ENCODE data around the gene CKAP2L. TPM values are rescaled to one million over a fixed set of nuclear protein-coding genes. Genes with fewer than 3 reads are reported as not detected.
"Not testable (repeated sequence)": the region's sequence is repeated elsewhere in the genome, so short reads cannot be mapped to it uniquely, and the experiment has no call there.

The CKAP2L gene
- total RNA-seq, 1 donor from 2014 or later: not detected

DNA sequence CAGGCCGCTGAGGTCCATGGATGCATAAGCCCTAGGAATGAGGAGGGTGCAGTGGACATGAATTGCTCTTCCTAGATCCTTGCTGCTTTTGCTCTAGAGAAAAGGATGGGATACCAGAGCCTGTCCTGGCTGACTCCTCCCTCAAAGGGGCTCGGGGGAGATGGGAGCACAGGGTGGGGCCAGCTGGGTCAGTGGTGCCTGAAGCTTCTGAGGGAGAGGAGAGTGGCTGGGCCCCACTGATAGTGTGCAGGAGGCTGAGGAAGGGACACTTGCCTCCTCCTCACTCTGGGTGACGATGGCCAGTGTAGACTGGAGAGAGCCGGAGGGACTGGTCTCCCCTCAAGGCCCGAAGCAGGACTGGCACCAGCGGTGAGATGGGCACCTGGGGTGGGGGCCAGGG lies 43.6 kb downstream of the CKAP2L start, which contains the start of gene NT5DC4:
Gene NT5DC4, plus strand, starts transcription at position 236 of the 400 bp plus-strand sequence. Its CDS starts 60 bp downstream, at position 296.
- no peak within 1 kb of the TSS for H3K4me3 ChIP-seq
- no peak for DNase-seq (ENCODE audit: low spot score in 2 of 2)
- H3K27ac ChIP-seq: no peak within 1 kb of the TSS
- no peaks in the 10 kb centered on the region for H3K9me3 ChIP-seq
- TF ChIP-seq, protein P1, sequence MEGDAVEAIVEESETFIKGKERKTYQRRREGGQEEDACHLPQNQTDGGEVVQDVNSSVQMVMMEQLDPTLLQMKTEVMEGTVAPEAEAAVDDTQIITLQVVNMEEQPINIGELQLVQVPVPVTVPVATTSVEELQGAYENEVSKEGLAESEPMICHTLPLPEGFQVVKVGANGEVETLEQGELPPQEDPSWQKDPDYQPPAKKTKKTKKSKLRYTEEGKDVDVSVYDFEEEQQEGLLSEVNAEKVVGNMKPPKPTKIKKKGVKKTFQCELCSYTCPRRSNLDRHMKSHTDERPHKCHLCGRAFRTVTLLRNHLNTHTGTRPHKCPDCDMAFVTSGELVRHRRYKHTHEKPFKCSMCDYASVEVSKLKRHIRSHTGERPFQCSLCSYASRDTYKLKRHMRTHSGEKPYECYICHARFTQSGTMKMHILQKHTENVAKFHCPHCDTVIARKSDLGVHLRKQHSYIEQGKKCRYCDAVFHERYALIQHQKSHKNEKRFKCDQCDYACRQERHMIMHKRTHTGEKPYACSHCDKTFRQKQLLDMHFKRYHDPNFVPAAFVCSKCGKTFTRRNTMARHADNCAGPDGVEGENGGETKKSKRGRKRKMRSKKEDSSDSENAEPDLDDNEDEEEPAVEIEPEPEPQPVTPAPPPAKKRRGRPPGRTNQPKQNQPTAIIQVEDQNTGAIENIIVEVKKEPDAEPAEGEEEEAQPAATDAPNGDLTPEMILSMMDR (IDR thresholded peaks at IDR 0.05): no peak
- H3K36me3 ChIP-seq: no peaks in the 10 kb centered on the region
- intact Hi-C loops (cut with DNase I): no loop called here
- no peaks in the 10 kb centered on the region for H3K27me3 ChIP-seq
- H3K4me1 ChIP-seq: no peaks in the 10 kb centered on the region

DNA sequence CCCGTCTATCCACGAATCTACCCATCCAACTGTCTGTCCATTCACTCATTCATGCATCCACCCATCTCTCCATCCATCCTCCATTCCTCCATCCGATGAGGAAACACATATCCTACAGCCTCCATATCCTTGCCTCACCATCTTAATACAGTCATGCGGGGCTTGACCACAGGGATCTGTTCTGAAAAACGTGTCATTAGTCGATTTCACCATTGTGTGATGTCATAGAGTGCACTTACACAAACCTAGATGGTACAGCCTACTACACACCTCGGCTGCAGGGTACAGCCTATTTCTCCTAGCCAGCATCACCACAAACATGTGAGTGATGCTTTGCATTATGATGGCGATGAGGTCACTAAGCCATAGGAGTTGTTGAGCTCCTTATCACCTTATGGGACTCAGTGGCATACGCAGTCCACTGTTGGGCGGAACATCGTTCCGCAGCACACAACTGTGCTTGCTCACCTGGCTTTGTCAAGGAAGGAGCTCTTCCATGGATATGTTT lies 45.5 kb downstream of the CKAP2L start:
- no peak for DNase-seq (ENCODE audit: low spot score in 2 of 2)
- intact Hi-C loops (cut with DNase I): no loop called here
- Histone ChIP-seq H3K4me1 (no peaks in the 10 kb centered on the region), H3K27me3 (no peaks in the 10 kb centered on the region), H3K4me3 (no peak overlapping the region), H3K27ac (no peak overlapping the region), H3K36me3 (no peaks in the 10 kb centered on the region), H3K9me3 (no peaks in the 10 kb centered on the region)
- TF ChIP-seq, protein P1 (IDR thresholded peaks at IDR 0.05): no peak

DNA sequence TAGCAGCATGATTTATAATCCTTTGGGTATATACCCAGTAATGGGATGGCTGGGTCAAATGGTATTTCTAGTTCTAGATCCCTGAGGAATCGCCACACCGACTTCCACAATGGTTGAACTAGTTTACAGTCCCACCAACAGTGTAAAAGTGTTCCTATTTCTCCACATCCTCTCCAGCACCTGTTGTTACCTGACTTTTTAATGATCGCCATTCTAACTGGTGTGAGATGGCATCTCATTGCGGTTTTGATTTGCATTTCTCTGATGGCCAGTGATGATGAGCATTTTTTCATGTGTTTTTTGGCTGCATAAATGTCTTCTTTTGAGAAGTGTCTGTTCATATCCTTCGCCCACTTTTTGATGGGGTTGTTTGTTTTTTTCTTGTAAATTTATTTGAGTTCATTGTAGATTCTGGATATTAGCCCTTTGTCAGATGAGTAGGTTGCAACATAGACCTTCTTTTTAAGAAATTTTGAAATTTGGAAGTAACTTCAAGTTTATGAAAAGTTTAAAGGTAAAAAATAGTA lies 47.5 kb downstream of the CKAP2L start:
- DNase-seq (ENCODE audit: low spot score in 2 of 2); intact Hi-C loops (cut with DNase I); H3K27me3 ChIP-seq; H3K4me3 ChIP-seq; H3K36me3 ChIP-seq; H3K4me1 ChIP-seq; H3K9me3 ChIP-seq; H3K27ac ChIP-seq: not testable (repeated sequence)

- H3K4me3 ChIP-seq; H3K27me3 ChIP-seq; DNase-seq (ENCODE audit: low spot score in 2 of 2); H3K27ac ChIP-seq; intact Hi-C loops (cut with DNase I); H3K4me1 ChIP-seq; H3K36me3 ChIP-seq; H3K9me3 ChIP-seq: not testable (repeated sequence)
Observed at GRCh38 chr2:112716094-112716493, 48.3 kb downstream of the CKAP2L start.

DNA sequence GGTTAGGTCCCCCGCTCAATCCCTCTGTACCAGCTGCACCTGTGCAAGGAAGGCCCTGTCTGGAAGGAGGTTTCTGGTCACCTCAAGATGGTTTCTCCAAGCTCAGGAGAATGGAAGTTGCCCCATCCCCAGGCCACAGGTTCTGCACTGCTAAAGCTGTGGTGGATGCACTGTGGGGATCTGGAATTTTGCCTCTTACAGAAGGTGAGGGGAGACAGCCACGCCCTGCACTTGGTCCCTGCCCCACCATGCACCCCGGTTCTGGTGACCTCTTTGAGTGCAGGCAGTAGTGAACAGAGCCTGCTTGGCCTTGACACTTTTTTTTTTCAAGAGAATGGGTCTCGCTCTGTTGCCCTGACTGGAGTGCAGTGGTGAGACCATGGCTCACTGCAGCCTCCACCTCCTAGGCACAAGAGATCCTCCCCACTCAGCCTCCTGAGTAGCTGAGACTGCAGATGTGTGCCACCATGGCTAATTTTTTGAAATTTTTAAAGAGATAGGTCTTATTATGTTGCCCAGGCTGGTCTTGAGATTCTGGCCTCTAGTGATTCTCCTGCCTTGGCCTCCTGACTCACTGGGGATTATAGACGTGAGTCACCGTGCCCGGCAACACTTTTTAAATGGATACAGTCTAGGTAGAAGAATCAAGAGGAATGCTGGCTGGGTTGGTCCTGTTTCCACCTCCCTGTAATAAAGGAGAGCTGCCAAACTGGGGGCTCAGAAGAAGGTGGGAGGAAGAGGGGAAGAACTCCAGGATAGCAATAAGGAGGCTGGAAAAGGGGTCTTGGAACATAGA lies 49.4 kb downstream of the CKAP2L start:
- Histone ChIP-seq H3K9me3 (no peaks in the 10 kb centered on the region), H3K36me3 (no peaks in the 10 kb centered on the region), H3K27me3 (no peaks in the 10 kb centered on the region), H3K27ac (no peak overlapping the region), H3K4me1 (no peaks in the 10 kb centered on the region), H3K4me3 (no peak overlapping the region)
- intact Hi-C loops (cut with DNase I): no loop called here
- no peak for DNase-seq (ENCODE audit: low spot score in 2 of 2)
- TF ChIP-seq, protein P1 (IDR thresholded peaks at IDR 0.05): no peak

- H3K4me1 ChIP-seq: no peaks in the 10 kb centered on the region
- H3K27me3 ChIP-seq: no peaks in the 10 kb centered on the region
- H3K36me3 ChIP-seq: no peaks in the 10 kb centered on the region
- H3K4me3 ChIP-seq: no peak overlapping the region
- no peak overlapping the region for H3K27ac ChIP-seq
- no peaks in the 10 kb centered on the region for H3K9me3 ChIP-seq
- TF ChIP-seq, protein P1 (IDR thresholded peaks at IDR 0.05): no peak
- no peak for DNase-seq (ENCODE audit: low spot score in 2 of 2)
- intact Hi-C loops (cut with DNase I): no loop called here
Observed at GRCh38 chr2:112714331-112714730, 50.1 kb downstream of the CKAP2L start.

Measured in ascending aorta (tissue), 2 donors.